Measurements from ENCODE around the gene CTSE. TPM values are rescaled to one million over a fixed set of nuclear protein-coding genes. Genes with fewer than 3 reads are reported as not detected.
A peak's percentile ranks its signal among the peaks of the same experiment; 100 is the strongest.
"Not testable (repeated sequence)": the region's sequence is repeated elsewhere in the genome, so short reads cannot be mapped to it uniquely, and the experiment has no call there.

Gene CTSE
- total and polyA plus RNA-seq, 5 donors from 2014 or later, result not detected

- not testable (repeated sequence) for H3K4me3 Mint-ChIP-seq; DNase-seq; ATAC-seq (ENCODE audit: low read depth in 2 of 2); H3K36me3 Mint-ChIP-seq; H3K27me3 Mint-ChIP-seq; H3K27me3 ChIP-seq (ENCODE audit: control insufficient read depth, insufficient read depth, low read length); H3K27ac ChIP-seq (ENCODE audit: insufficient read depth, low read length, poor library complexity, severe bottlenecking); H3K36me3 ChIP-seq (ENCODE audit: control insufficient read depth, insufficient read depth, low read length); H3K27ac Mint-ChIP-seq; H3K9me3 ChIP-seq (ENCODE audit: control insufficient read depth in 2 of 2, low read length in 2 of 2); H3K4me3 ChIP-seq (ENCODE audit: low read depth, low read length); H3K9me3 Mint-ChIP-seq
- peaks cover 15 to 24% (median 20%) of the 10 kb centered on the region in 4 donors for H3K4me1 Mint-ChIP-seq
- H3K4me1 ChIP-seq (ENCODE audit: control insufficient read depth, insufficient read depth, low read length, poor library complexity, severe bottlenecking), result peaks cover 18% of the 10 kb centered on the region
Measured at GRCh38 chr1:206055069-206055625, 31.5 kb upstream of the CTSE start.

GRCh38 chr1:206053616-206054015 lies 29.9 kb upstream of the CTSE start:
- not testable (repeated sequence) for H3K4me3 ChIP-seq (ENCODE audit: low read depth, low read length); H3K9me3 Mint-ChIP-seq; H3K9me3 ChIP-seq (ENCODE audit: control insufficient read depth in 2 of 2, low read length in 2 of 2); H3K36me3 ChIP-seq (ENCODE audit: control insufficient read depth, insufficient read depth, low read length); ATAC-seq (ENCODE audit: low read depth in 2 of 2); DNase-seq; H3K27ac ChIP-seq (ENCODE audit: insufficient read depth, low read length, poor library complexity, severe bottlenecking); H3K27me3 ChIP-seq (ENCODE audit: control insufficient read depth, insufficient read depth, low read length); H3K27me3 Mint-ChIP-seq; H3K36me3 Mint-ChIP-seq; H3K4me3 Mint-ChIP-seq
- H3K4me1 Mint-ChIP-seq, result peaks cover 15 to 28% (median 23%) of the 10 kb centered on the region in 4 donors
- H3K27ac Mint-ChIP-seq, result peak overlapping the region in 1 of 3 donors; percentile 11
- peaks cover 18% of the 10 kb centered on the region for H3K4me1 ChIP-seq (ENCODE audit: control insufficient read depth, insufficient read depth, low read length, poor library complexity, severe bottlenecking)

- H3K9me3 Mint-ChIP-seq; ATAC-seq (ENCODE audit: low read depth in 2 of 2): not testable (repeated sequence)
Measured at GRCh38 chr1:206052919-206053610, 29.4 kb upstream of the CTSE start, which contains the start of gene RHEX. Gene RHEX (plus strand): TSS chr1:206053173. CDS start chr1:206097829, 44,656 bp downstream.

GRCh38 chr1:206052231-206052865 lies 28.7 kb upstream of the CTSE start:
- H3K36me3 Mint-ChIP-seq; H3K27me3 ChIP-seq (ENCODE audit: control insufficient read depth, insufficient read depth, low read length); H3K9me3 ChIP-seq (ENCODE audit: control insufficient read depth in 2 of 2, low read length in 2 of 2); H3K4me3 Mint-ChIP-seq; H3K27me3 Mint-ChIP-seq; DNase-seq; H3K9me3 Mint-ChIP-seq; ATAC-seq (ENCODE audit: low read depth in 2 of 2); H3K36me3 ChIP-seq (ENCODE audit: control insufficient read depth, insufficient read depth, low read length); H3K4me3 ChIP-seq (ENCODE audit: low read depth, low read length); H3K27ac ChIP-seq (ENCODE audit: insufficient read depth, low read length, poor library complexity, severe bottlenecking): not testable (repeated sequence)
- Mint-ChIP-seq H3K27ac (peak overlapping the region in 1 of 3 donors; percentile 85), H3K4me1 (peaks cover 15 to 28% (median 23%) of the 10 kb centered on the region in 4 donors)
- H3K4me1 ChIP-seq (ENCODE audit: control insufficient read depth, insufficient read depth, low read length, poor library complexity, severe bottlenecking), result peaks cover 18% of the 10 kb centered on the region

More at GRCh38 chr1:206052919-206053610, 29.4 kb upstream of the CTSE start, which contains the start of gene RHEX:
- not testable (repeated sequence) for H3K4me3 Mint-ChIP-seq; H3K4me3 ChIP-seq (ENCODE audit: low read depth, low read length); H3K9me3 ChIP-seq (ENCODE audit: control insufficient read depth in 2 of 2, low read length in 2 of 2); H3K27me3 Mint-ChIP-seq; H3K36me3 ChIP-seq (ENCODE audit: control insufficient read depth, insufficient read depth, low read length); H3K36me3 Mint-ChIP-seq; H3K27me3 ChIP-seq (ENCODE audit: control insufficient read depth, insufficient read depth, low read length); H3K27ac ChIP-seq (ENCODE audit: insufficient read depth, low read length, poor library complexity, severe bottlenecking)
- H3K4me1 Mint-ChIP-seq, result peaks cover 15 to 28% (median 23%) of the 10 kb centered on the region in 4 donors
- H3K27ac Mint-ChIP-seq, result peak within 1 kb of the TSS; percentile 11 to 85 (median 18)
- peak in 1 of 3 donors; percentile 62 for DNase-seq
- H3K4me1 ChIP-seq (ENCODE audit: control insufficient read depth, insufficient read depth, low read length, poor library complexity, severe bottlenecking), result peaks cover 18% of the 10 kb centered on the region

- Mint-ChIP-seq H3K4me3 (peak overlapping the region in 3 of 4 donors; percentile 50 to 66 (median 65)), H3K36me3 (no peaks in the 10 kb centered on the region), H3K9me3 (no peaks in the 10 kb centered on the region), H3K4me1 (peaks cover 15 to 28% (median 23%) of the 10 kb centered on the region in 4 donors), H3K27ac (peak overlapping the region; percentile 78 to 89 (median 85)), H3K27me3 (no peaks in the 10 kb centered on the region)
- Histone ChIP-seq H3K27me3 (ENCODE audit: control insufficient read depth, insufficient read depth, low read length) (no peaks in the 10 kb centered on the region), H3K4me1 (ENCODE audit: control insufficient read depth, insufficient read depth, low read length, poor library complexity, severe bottlenecking) (peaks cover 18% of the 10 kb centered on the region), H3K36me3 (ENCODE audit: control insufficient read depth, insufficient read depth, low read length) (no peaks in the 10 kb centered on the region), H3K4me3 (ENCODE audit: low read depth, low read length) (peak overlapping the region; percentile 32), H3K27ac (ENCODE audit: insufficient read depth, low read length, poor library complexity, severe bottlenecking) (peak overlapping the region; percentile 53), H3K9me3 (ENCODE audit: control insufficient read depth in 2 of 2, low read length in 2 of 2) (no peaks in the 10 kb centered on the region)
- peak; percentile 81 for ATAC-seq (ENCODE audit: low read depth in 2 of 2)
- peak in 2 of 3 donors; percentile 16 to 83 for DNase-seq
Measured at GRCh38 chr1:206050655-206051235, 27.1 kb upstream of the CTSE start.

GRCh38 chr1:206049919-206050600 lies 26.4 kb upstream of the CTSE start:
- no peaks in the 10 kb centered on the region for H3K27me3 ChIP-seq (ENCODE audit: control insufficient read depth, insufficient read depth, low read length)
- DNase-seq (no peak), ATAC-seq (ENCODE audit: low read depth in 2 of 2) (no peak)
- no peak overlapping the region for H3K4me3 ChIP-seq (ENCODE audit: low read depth, low read length)
- no peaks in the 10 kb centered on the region for H3K27me3 Mint-ChIP-seq
- peaks cover 18% of the 10 kb centered on the region for H3K4me1 ChIP-seq (ENCODE audit: control insufficient read depth, insufficient read depth, low read length, poor library complexity, severe bottlenecking)
- no peaks in the 10 kb centered on the region for H3K9me3 ChIP-seq (ENCODE audit: control insufficient read depth in 2 of 2, low read length in 2 of 2)
- peaks cover 15 to 28% (median 23%) of the 10 kb centered on the region in 4 donors for H3K4me1 Mint-ChIP-seq
- peak overlapping the region in 2 of 3 donors; percentile 23 to 85 for H3K27ac Mint-ChIP-seq
- H3K9me3 Mint-ChIP-seq, result no peaks in the 10 kb centered on the region
- no peak overlapping the region for H3K27ac ChIP-seq (ENCODE audit: insufficient read depth, low read length, poor library complexity, severe bottlenecking)
- H3K4me3 Mint-ChIP-seq, result no peak overlapping the region
- H3K36me3 Mint-ChIP-seq, result no peaks in the 10 kb centered on the region
- H3K36me3 ChIP-seq (ENCODE audit: control insufficient read depth, insufficient read depth, low read length), result no peaks in the 10 kb centered on the region

- Mint-ChIP-seq H3K4me1 (peaks cover 15 to 28% (median 23%) of the 10 kb centered on the region in 4 donors), H3K9me3 (no peaks in the 10 kb centered on the region), H3K27me3 (no peaks in the 10 kb centered on the region), H3K27ac (no peak overlapping the region), H3K36me3 (no peaks in the 10 kb centered on the region), H3K4me3 (no peak overlapping the region)
- Histone ChIP-seq H3K4me1 (ENCODE audit: control insufficient read depth, insufficient read depth, low read length, poor library complexity, severe bottlenecking) (peaks cover 18% of the 10 kb centered on the region), H3K9me3 (ENCODE audit: control insufficient read depth in 2 of 2, low read length in 2 of 2) (no peaks in the 10 kb centered on the region), H3K4me3 (ENCODE audit: low read depth, low read length) (no peak overlapping the region), H3K27me3 (ENCODE audit: control insufficient read depth, insufficient read depth, low read length) (no peaks in the 10 kb centered on the region), H3K27ac (ENCODE audit: insufficient read depth, low read length, poor library complexity, severe bottlenecking) (no peak overlapping the region), H3K36me3 (ENCODE audit: control insufficient read depth, insufficient read depth, low read length) (no peaks in the 10 kb centered on the region)
- ATAC-seq (ENCODE audit: low read depth in 2 of 2), result no peak
- DNase-seq, result no peak
Measured at GRCh38 chr1:206049293-206049692, 25.6 kb upstream of the CTSE start.

All from CD4-positive, CD25-positive, alpha-beta regulatory T cell (primary cell).